NT2/D1 (cell line): ENCODE results near the gene CYB561D1.

Experiments used
- DNase-seq: peaks from one replicate; pipeline ENCODE4 v3.0.0-alpha.2; 2011; ENCODE audit warnings: low read depth, low spot score
- H3K27me3 ChIP-seq: 2 replicates; pipeline ENCODE4 v1.6.0; 2011; ENCODE audit warnings: mild to moderate bottlenecking; ENCODE audit not compliant: insufficient read length, insufficient read depth
- H3K36me3 ChIP-seq: 2 replicates; pipeline ENCODE4 v1.6.1; 2011; ENCODE audit warnings: mild to moderate bottlenecking, low read length, mixed read lengths; ENCODE audit not compliant: insufficient read depth, insufficient read length
- H3K4me1 ChIP-seq: 2 replicates; pipeline ENCODE4 v1.5.1; 2011; ENCODE audit not compliant: insufficient read depth, insufficient read length
- H3K4me3 ChIP-seq: 2 replicates; pipeline ENCODE4 v1.5.1; 2011; ENCODE audit warnings: low read depth; ENCODE audit not compliant: insufficient read length
- H3K9ac ChIP-seq: 2 replicates; pipeline ENCODE4 v1.6.0; 2011; ENCODE audit warnings: low read depth; ENCODE audit not compliant: insufficient read length
- H3K9me3 ChIP-seq: 2 replicates; pipeline ENCODE4 v1.5.1; 2011; ENCODE audit warnings: mild to moderate bottlenecking, low read length; ENCODE audit not compliant: insufficient read depth
- SUZ12 ChIP-seq: IDR thresholded peaks from 2 replicates; pipeline ENCODE4 v1.6.1; 2011; ENCODE audit not compliant: insufficient read length, insufficient read depth; ENCODE audit errors: extremely low read depth
- YY1 ChIP-seq: IDR thresholded peaks from 2 replicates; pipeline ENCODE4 v1.6.1; 2011; ENCODE audit not compliant: insufficient read length, insufficient read depth
- ZNF274 ChIP-seq: IDR thresholded peaks from 2 replicates; pipeline ENCODE4 v1.6.1; 2011; ENCODE audit warnings: mild to moderate bottlenecking, low read depth, low read length

The CYB561D1 gene

GRCh38 chr1:109474697-109475096, 19.2 kb upstream of the CYB561D1 start:
- no peak overlapping the region for H3K4me3 ChIP-seq
- no peaks in the 10 kb centered on the region for H3K9me3 ChIP-seq
- H3K36me3 ChIP-seq: no peaks in the 10 kb centered on the region
- H3K9ac ChIP-seq: no peak overlapping the region
- DNase-seq: no peak
- TF ChIP-seq YY1 (no peak), ZNF274 (no peak), SUZ12 (no peak)
- H3K4me1 ChIP-seq: peaks cover 2% of the 10 kb centered on the region
- no peaks in the 10 kb centered on the region for H3K27me3 ChIP-seq

- DNase-seq: no peak
- Histone ChIP-seq H3K9me3 (no peaks in the 10 kb centered on the region), H3K36me3 (no peaks in the 10 kb centered on the region), H3K4me1 (peaks cover 2% of the 10 kb centered on the region), H3K27me3 (no peaks in the 10 kb centered on the region), H3K4me3 (no peak overlapping the region), H3K9ac (no peak overlapping the region)
- no peak for TF ChIP-seq SUZ12
- no peak for TF ChIP-seq YY1
- no peak for TF ChIP-seq ZNF274
Observed at GRCh38 chr1:109475261-109475660, 18.6 kb upstream of the CYB561D1 start.

- Histone ChIP-seq H3K9ac (no peak overlapping the region), H3K36me3 (no peaks in the 10 kb centered on the region), H3K9me3 (no peaks in the 10 kb centered on the region), H3K27me3 (peaks cover 3% of the 10 kb centered on the region), H3K4me3 (no peak overlapping the region), H3K4me1 (peaks cover 2% of the 10 kb centered on the region)
- TF ChIP-seq YY1: no peak
- TF ChIP-seq SUZ12: no peak
- TF ChIP-seq ZNF274: no peak
- no peak for DNase-seq
Observed at GRCh38 chr1:109476825-109477224, 17.1 kb upstream of the CYB561D1 start.

GRCh38 chr1:109477821-109478220, 16.1 kb upstream of the CYB561D1 start:
- no peak overlapping the region for H3K4me3 ChIP-seq
- no peaks in the 10 kb centered on the region for H3K9me3 ChIP-seq
- H3K36me3 ChIP-seq: no peaks in the 10 kb centered on the region
- no peak for TF ChIP-seq YY1
- no peak for TF ChIP-seq SUZ12
- TF ChIP-seq ZNF274: no peak
- no peak for DNase-seq
- peaks cover 9% of the 10 kb centered on the region for H3K27me3 ChIP-seq
- peaks cover 2% of the 10 kb centered on the region for H3K4me1 ChIP-seq
- no peak overlapping the region for H3K9ac ChIP-seq

GRCh38 chr1:109478806-109479205, 15.1 kb upstream of the CYB561D1 start:
- no peak for TF ChIP-seq YY1
- TF ChIP-seq SUZ12: no peak
- no peak for TF ChIP-seq ZNF274
- Histone ChIP-seq H3K4me1 (peaks cover 6% of the 10 kb centered on the region), H3K9ac (no peak overlapping the region), H3K27me3 (peaks cover 9% of the 10 kb centered on the region), H3K4me3 (no peak overlapping the region), H3K9me3 (no peaks in the 10 kb centered on the region), H3K36me3 (no peaks in the 10 kb centered on the region)
- DNase-seq: no peak

- TF ChIP-seq SUZ12 (no peak), ZNF274 (no peak), YY1 (no peak)
- no peaks in the 10 kb centered on the region for H3K9me3 ChIP-seq
- no peak overlapping the region for H3K9ac ChIP-seq
- H3K27me3 ChIP-seq: peaks cover 9% of the 10 kb centered on the region
- no peak overlapping the region for H3K4me3 ChIP-seq
- DNase-seq: no peak
- H3K4me1 ChIP-seq: peaks cover 6% of the 10 kb centered on the region
- H3K36me3 ChIP-seq: no peaks in the 10 kb centered on the region
Observed at GRCh38 chr1:109479311-109479710, 14.6 kb upstream of the CYB561D1 start.

GRCh38 chr1:109479901-109480300, 14.0 kb upstream of the CYB561D1 start:
- no peak overlapping the region for H3K4me3 ChIP-seq
- peaks cover 9% of the 10 kb centered on the region for H3K27me3 ChIP-seq
- H3K9ac ChIP-seq: no peak overlapping the region
- H3K36me3 ChIP-seq: no peaks in the 10 kb centered on the region
- no peaks in the 10 kb centered on the region for H3K9me3 ChIP-seq
- no peak for TF ChIP-seq SUZ12
- DNase-seq: no peak
- H3K4me1 ChIP-seq: peaks cover 9% of the 10 kb centered on the region

GRCh38 chr1:109481646-109482045, 12.2 kb upstream of the CYB561D1 start:
- no peaks in the 10 kb centered on the region for H3K9me3 ChIP-seq
- TF ChIP-seq SUZ12: no peak
- no peak for TF ChIP-seq YY1
- TF ChIP-seq ZNF274: no peak
- no peak overlapping the region for H3K9ac ChIP-seq
- H3K4me3 ChIP-seq: no peak overlapping the region
- H3K4me1 ChIP-seq: peaks cover 8% of the 10 kb centered on the region
- no peak for DNase-seq
- peaks cover 9% of the 10 kb centered on the region for H3K27me3 ChIP-seq
- peaks cover 12% of the 10 kb centered on the region for H3K36me3 ChIP-seq
